ENCODE results near the gene TRAF7.

Gene TRAF7

GRCh38 chr16:2165861-2166260, 10.3 kb downstream of the TRAF7 start:
- DNase-seq (ENCODE audit: low spot score), result no peak

GRCh38 chr16:2166263-2167067, 10.9 kb downstream of the TRAF7 start:
- DNase-seq (ENCODE audit: low spot score), result no peak

GRCh38 chr16:2167068-2167638, 11.6 kb downstream of the TRAF7 start:
- DNase-seq (ENCODE audit: low spot score), result no peak

- DNase-seq (ENCODE audit: low spot score), result no peak
Measured at GRCh38 chr16:2170080-2170479, 14.5 kb downstream of the TRAF7 start.

- DNase-seq (ENCODE audit: low spot score), result no peak
Measured at GRCh38 chr16:2170587-2171435, 15.2 kb downstream of the TRAF7 start.

- DNase-seq (ENCODE audit: low spot score), result no peak
Measured at GRCh38 chr16:2171601-2172178, 16.1 kb downstream of the TRAF7 start.

- no peak for DNase-seq (ENCODE audit: low spot score)
Measured at GRCh38 chr16:2172688-2173335, 17.2 kb downstream of the TRAF7 start.

GRCh38 chr16:2173366-2173765, 17.8 kb downstream of the TRAF7 start:
- DNase-seq (ENCODE audit: low spot score), result no peak

GRCh38 chr16:2173916-2174315, 18.3 kb downstream of the TRAF7 start:
- DNase-seq (ENCODE audit: low spot score), result no peak

GRCh38 chr16:2174396-2175131, 19.0 kb downstream of the TRAF7 start:
- no peak for DNase-seq (ENCODE audit: low spot score)

GRCh38 chr16:2175454-2175853, 19.9 kb downstream of the TRAF7 start:
- DNase-seq (ENCODE audit: low spot score), result no peak

GRCh38 chr16:2176047-2176446, 20.5 kb downstream of the TRAF7 start:
- no peak for DNase-seq (ENCODE audit: low spot score)

- no peak for DNase-seq (ENCODE audit: low spot score)
Measured at GRCh38 chr16:2177101-2177500, 21.5 kb downstream of the TRAF7 start.

GRCh38 chr16:2177561-2177960, 22.0 kb downstream of the TRAF7 start:
- no peak for DNase-seq (ENCODE audit: low spot score)

GRCh38 chr16:2178321-2179106, 22.9 kb downstream of the TRAF7 start:
- no peak for DNase-seq (ENCODE audit: low spot score)

- no peak for DNase-seq (ENCODE audit: low spot score)
Measured at GRCh38 chr16:2179107-2179501, 23.5 kb downstream of the TRAF7 start.

GRCh38 chr16:2179576-2179975, 24.0 kb downstream of the TRAF7 start:
- no peak for DNase-seq (ENCODE audit: low spot score)

GRCh38 chr16:2180461-2180860, 24.9 kb downstream of the TRAF7 start:
- no peak for DNase-seq (ENCODE audit: low spot score)

GRCh38 chr16:2180962-2181923, 25.7 kb downstream of the TRAF7 start:
- DNase-seq (ENCODE audit: low spot score), result no peak
